ENCODE data around the gene SYTL4. TPM values are rescaled to one million over a fixed set of nuclear protein-coding genes. Genes with fewer than 3 reads are reported as not detected.
"Not testable (repeated sequence)": the region's sequence is repeated elsewhere in the genome, so short reads cannot be mapped to it uniquely, and the experiment has no call there.

Gene SYTL4
- total RNA-seq, 4 donors from 2014 or later, result 14.9 to 30.7 (median 27.8) TPM

GRCh38 chrX:100747703-100748102 is 15.8 kb upstream of the SYTL4 start:
- no peak for DNase-seq (ENCODE audit: extremely low spot score)
- no peaks in the 10 kb centered on the region for H3K9me3 ChIP-seq
- peaks cover 0 to 34% (median 18%) of the 10 kb centered on the region in 4 donors for H3K4me1 ChIP-seq
- H3K27ac ChIP-seq (replicated peaks in 1 of 4), result no peak overlapping the region
- intact Hi-C loops (cut with DNase I), result no loop called here
- no peaks in the 10 kb centered on the region for H3K36me3 ChIP-seq
- H3K4me3 ChIP-seq, result no peak overlapping the region
- 82% methylated on average over 2 of the region's 2 CpGs for WGBS
- TF ChIP-seq CTCF (IDR thresholded peaks at IDR 0.05) (no peak), POLR2AphosphoS5 (IDR thresholded peaks at IDR 0.05) (no peak), POLR2A (IDR thresholded peaks at IDR 0.05; ENCODE audit: low read depth) (no peak), EP300 (IDR thresholded peaks at IDR 0.05) (no peak)
- H3K27me3 ChIP-seq, result no peaks in the 10 kb centered on the region

GRCh38 chrX:100747090-100747489 is 15.2 kb upstream of the SYTL4 start:
- no peak overlapping the region for H3K4me3 ChIP-seq
- no peaks in the 10 kb centered on the region for H3K36me3 ChIP-seq
- H3K4me1 ChIP-seq, result peaks cover 0 to 34% (median 18%) of the 10 kb centered on the region in 4 donors
- peak overlapping the region; percentile 62 to 79 (median 70) for H3K27ac ChIP-seq (replicated peaks in 1 of 4)
- no peaks in the 10 kb centered on the region for H3K9me3 ChIP-seq
- no peak for DNase-seq (ENCODE audit: extremely low spot score)
- H3K27me3 ChIP-seq, result no peaks in the 10 kb centered on the region
- 17% methylated on average over 3 of the region's 3 CpGs for WGBS
- no peak for TF ChIP-seq POLR2A (IDR thresholded peaks at IDR 0.05; ENCODE audit: low read depth)
- TF ChIP-seq POLR2AphosphoS5 (IDR thresholded peaks at IDR 0.05), result no peak
- TF ChIP-seq EP300 (IDR thresholded peaks at IDR 0.05), result no peak
- no peak for TF ChIP-seq CTCF (IDR thresholded peaks at IDR 0.05)
- intact Hi-C loops (cut with DNase I), result no loop called here

DNA sequence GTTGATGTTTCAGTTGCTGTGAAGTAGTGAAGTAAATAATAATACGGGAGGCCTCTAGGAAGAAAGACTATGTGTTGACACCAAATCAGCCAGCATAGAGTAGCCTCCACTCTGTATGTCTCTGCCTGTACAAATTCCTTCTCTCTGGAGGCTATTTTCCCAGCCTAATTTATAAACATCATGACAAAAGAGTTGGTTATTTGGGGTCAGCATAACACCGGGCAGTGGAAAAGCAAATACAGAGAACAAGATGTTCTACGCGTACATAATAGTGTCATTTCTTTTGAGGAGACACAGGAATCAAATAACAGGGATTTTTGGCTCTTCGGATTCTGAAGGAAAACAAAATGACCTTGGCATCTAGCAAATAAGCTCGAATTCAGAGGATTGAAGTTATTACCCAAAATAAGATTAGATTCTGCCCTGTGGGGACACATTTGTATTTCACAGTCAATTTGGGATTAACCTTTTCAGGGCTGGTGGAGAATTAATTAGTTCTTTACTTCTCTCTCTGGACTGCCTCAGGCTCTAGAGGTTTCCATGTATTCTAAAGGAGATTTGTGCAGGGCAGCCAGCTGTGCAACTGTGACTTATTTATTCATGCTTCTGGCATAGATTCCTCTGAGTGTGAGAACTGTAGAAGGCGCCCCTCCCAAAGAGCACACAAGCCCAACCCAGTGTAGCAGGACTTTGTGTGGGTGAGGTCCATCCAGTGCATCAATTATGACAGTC is 14.1 kb upstream of the SYTL4 start:
- Histone ChIP-seq H3K4me1 (peaks cover 0 to 34% (median 18%) of the 10 kb centered on the region in 4 donors), H3K27me3 (no peaks in the 10 kb centered on the region), H3K4me3 (peak overlapping the region in 2 of 4 donors; percentile 4 to 16), H3K27ac (replicated peaks in 1 of 4) (peak overlapping the region; percentile 62 to 79 (median 70)), H3K9me3 (no peaks in the 10 kb centered on the region), H3K36me3 (no peaks in the 10 kb centered on the region)
- intact Hi-C loops (cut with DNase I), result no loop called here
- peak; percentile 5 to 74 for TF ChIP-seq POLR2AphosphoS5 (IDR thresholded peaks at IDR 0.05)
- TF ChIP-seq EP300 (IDR thresholded peaks at IDR 0.05), result peak; percentile 47
- no peak for TF ChIP-seq POLR2A (IDR thresholded peaks at IDR 0.05; ENCODE audit: low read depth)
- DNase-seq (ENCODE audit: extremely low spot score), result no peak
- 35% methylated on average over 7 of the region's 7 CpGs for WGBS

- peaks cover 0 to 34% (median 18%) of the 10 kb centered on the region in 4 donors for H3K4me1 ChIP-seq
- TF ChIP-seq EP300 (IDR thresholded peaks at IDR 0.05) (no peak), CTCF (IDR thresholded peaks at IDR 0.05) (no peak), POLR2A (IDR thresholded peaks at IDR 0.05; ENCODE audit: low read depth) (no peak), POLR2AphosphoS5 (IDR thresholded peaks at IDR 0.05) (no peak)
- DNase-seq (ENCODE audit: extremely low spot score), result no peak
- no peaks in the 10 kb centered on the region for H3K27me3 ChIP-seq
- no peaks in the 10 kb centered on the region for H3K9me3 ChIP-seq
- WGBS, result 39% methylated on average over 1 of the region's 1 CpG
- H3K4me3 ChIP-seq, result no peak overlapping the region
- peak overlapping the region; percentile 62 to 79 (median 70) for H3K27ac ChIP-seq (replicated peaks in 1 of 4)
- intact Hi-C loops (cut with DNase I), result no loop called here
- H3K36me3 ChIP-seq, result no peaks in the 10 kb centered on the region
Measured at GRCh38 chrX:100745205-100745604, 13.3 kb upstream of the SYTL4 start.

- 62% methylated on average over 2 of the region's 2 CpGs for WGBS
- no peak for DNase-seq (ENCODE audit: extremely low spot score)
- Histone ChIP-seq H3K27ac (replicated peaks in 1 of 4) (no peak overlapping the region), H3K4me1 (peaks cover 0 to 34% (median 18%) of the 10 kb centered on the region in 4 donors), H3K27me3 (no peaks in the 10 kb centered on the region), H3K36me3 (no peaks in the 10 kb centered on the region), H3K4me3 (no peak overlapping the region), H3K9me3 (no peaks in the 10 kb centered on the region)
- no peak for TF ChIP-seq POLR2AphosphoS5 (IDR thresholded peaks at IDR 0.05)
- intact Hi-C loops (cut with DNase I), result no loop called here
Measured at GRCh38 chrX:100743009-100743607, 11.2 kb upstream of the SYTL4 start.

- H3K9me3 ChIP-seq; H3K4me3 ChIP-seq; intact Hi-C loops (cut with DNase I); H3K4me1 ChIP-seq; H3K36me3 ChIP-seq; H3K27me3 ChIP-seq; H3K27ac ChIP-seq (replicated peaks in 1 of 4); DNase-seq (ENCODE audit: extremely low spot score): not testable (repeated sequence)
- WGBS, result no CpG with 5 or more reads among the region's 30 CpGs
Measured at GRCh38 chrX:100724006-100724405, 7.9 kb downstream of the SYTL4 start.
